Adrenal gland (tissue), 5 donors: ENCODE measurements around the gene KPNA5.

ENCODE experiments used
- CTCF ChIP-seq, 6 experiments: fragments of 450-650 bp in 4 of 6; fragments of 200-600 bp in 2 of 6; sonication (generic) in 1 of 6; IDR thresholded peaks; 1 replicate in 5 of 6; 2 replicates in 1 of 6; pipeline versions ENCODE4 v1.5.1 to v1.8.0; 2016 to 2021; ENCODE audit warnings: antibody characterized with exemption in 6 of 6, mild to moderate bottlenecking in 2 of 6, moderate library complexity in 1 of 6
- POLR2A ChIP-seq, 2 donors: fragments of 450-650 bp; IDR thresholded peaks; one replicate each; pipeline ENCODE4 v1.6.1; 2017; ENCODE audit warnings: antibody characterized with exemption in 2 of 2, mild to moderate bottlenecking in 2 of 2, moderate library complexity in 1 of 2
- donor health status: DM: no; HTN: no; CAD: no.

DNA sequence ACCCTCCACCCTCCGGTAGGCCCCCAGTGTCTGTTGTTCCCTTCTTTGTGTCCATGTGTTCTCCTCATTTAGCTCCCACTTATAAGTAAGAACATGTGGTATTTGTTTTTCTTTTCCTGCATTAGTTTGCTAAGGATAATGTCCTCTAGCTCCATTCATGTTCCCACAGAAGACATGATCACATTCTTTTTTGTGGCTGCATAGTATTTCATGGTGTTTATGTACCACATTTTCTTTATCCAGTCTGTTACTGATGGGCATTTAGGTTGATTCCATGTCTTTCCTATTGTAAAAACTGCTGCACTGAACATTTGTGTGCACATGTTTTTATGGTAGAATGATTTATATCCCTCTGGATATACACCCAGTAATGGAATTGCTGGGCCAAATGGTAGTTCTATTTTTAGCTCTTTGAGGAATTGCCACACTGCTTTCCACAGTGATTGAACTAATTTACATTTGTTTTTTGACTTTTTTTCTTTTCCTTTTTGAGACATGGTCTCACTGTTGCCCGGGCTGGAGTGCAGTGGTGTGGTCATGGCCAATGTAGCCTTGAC, 4.5 kb downstream of the KPNA5 start:
- TF ChIP-seq CTCF (IDR thresholded peaks at IDR 0.05): no peak
- no peak for TF ChIP-seq POLR2A (IDR thresholded peaks at IDR 0.05)
